GM13977 (cell line): Measurements from ENCODE around the gene CRISPLD2.

ENCODE experiments used
- DNase-seq: peaks from one replicate; pipeline ENCODE4 v3.0.0; 2012; ENCODE audit warnings: low spot score
- CTCF ChIP-seq: IDR thresholded peaks from 2 replicates; pipeline ENCODE4 v1.5.1; 2012; ENCODE audit warnings: mild to moderate bottlenecking, control low read depth; ENCODE audit not compliant: insufficient read depth; ENCODE audit errors: extremely low read depth, missing control alignments
- in situ Hi-C: fragments of 300-500 bp; cut with MboI; formaldehyde crosslinking; loops from one replicate; pipeline ENCODE4 v1.12.0; 2022; ENCODE audit warnings: low sequenced_read_pairs, low pct_unique_long_range_greater_than_20kb, mixed read lengths, inconsistent platforms; ENCODE audit not compliant: unreplicated experiment

The CRISPLD2 gene

GRCh38 chr16:84820771-84821170, 986 bp downstream of the CRISPLD2 start:
- no peak for TF ChIP-seq CTCF
- in situ Hi-C loops: no loop called here
- no peak for DNase-seq

- no peak for DNase-seq
- in situ Hi-C loops: no loop called here
These were observed 1.4 kb downstream of the CRISPLD2 start for GRCh38 chr16:84821179-84821578.

GRCh38 chr16:84821728-84822689, 2.2 kb downstream of the CRISPLD2 start:
- no peak for DNase-seq
- TF ChIP-seq CTCF: no peak
- in situ Hi-C loops: no loop called here

More at GRCh38 chr16:84821179-84821578, 1.4 kb downstream of the CRISPLD2 start:
- TF ChIP-seq CTCF: no peak

- in situ Hi-C loops: no loop called here
- DNase-seq: no peak
- no peak for TF ChIP-seq CTCF
These were observed 3.2 kb downstream of the CRISPLD2 start for GRCh38 chr16:84822990-84823389.

GRCh38 chr16:84823484-84823883, 3.7 kb downstream of the CRISPLD2 start:
- no peak for TF ChIP-seq CTCF
- DNase-seq: no peak
- in situ Hi-C loops: no loop called here

- no peak for TF ChIP-seq CTCF
- no peak for DNase-seq
- in situ Hi-C loops: no loop called here
These were observed 4.1 kb downstream of the CRISPLD2 start for GRCh38 chr16:84823926-84824325.
